IPS-15b (cell line): ENCODE results near the gene EHF.

Source experiments
- H3K27me3 ChIP-seq: one replicate; pipeline ENCODE4 v1.6.1; 2013; ENCODE audit warnings: low read length; ENCODE audit not compliant: control insufficient read depth, insufficient read depth
- H3K36me3 ChIP-seq: one replicate; pipeline ENCODE4 v1.6.1; 2013; ENCODE audit warnings: low read length; ENCODE audit not compliant: control insufficient read depth, insufficient read depth
- H3K4me1 ChIP-seq: one replicate; pipeline ENCODE4 v1.6.1; 2013; ENCODE audit warnings: mild to moderate bottlenecking, low read length; ENCODE audit not compliant: control insufficient read depth, insufficient read depth
- H3K4me3 ChIP-seq: one replicate; pipeline ENCODE4 v1.5.1; 2013; ENCODE audit warnings: low read depth, low read length
- H3K9ac ChIP-seq: one replicate; pipeline ENCODE4 v1.6.1; 2013; ENCODE audit warnings: low read depth, mild to moderate bottlenecking, low read length
- H3K9me3 ChIP-seq: one replicate; pipeline ENCODE4 v1.6.1; 2013; ENCODE audit warnings: mild to moderate bottlenecking, low read length; ENCODE audit not compliant: control insufficient read depth, insufficient read depth

EHF gene

DNA sequence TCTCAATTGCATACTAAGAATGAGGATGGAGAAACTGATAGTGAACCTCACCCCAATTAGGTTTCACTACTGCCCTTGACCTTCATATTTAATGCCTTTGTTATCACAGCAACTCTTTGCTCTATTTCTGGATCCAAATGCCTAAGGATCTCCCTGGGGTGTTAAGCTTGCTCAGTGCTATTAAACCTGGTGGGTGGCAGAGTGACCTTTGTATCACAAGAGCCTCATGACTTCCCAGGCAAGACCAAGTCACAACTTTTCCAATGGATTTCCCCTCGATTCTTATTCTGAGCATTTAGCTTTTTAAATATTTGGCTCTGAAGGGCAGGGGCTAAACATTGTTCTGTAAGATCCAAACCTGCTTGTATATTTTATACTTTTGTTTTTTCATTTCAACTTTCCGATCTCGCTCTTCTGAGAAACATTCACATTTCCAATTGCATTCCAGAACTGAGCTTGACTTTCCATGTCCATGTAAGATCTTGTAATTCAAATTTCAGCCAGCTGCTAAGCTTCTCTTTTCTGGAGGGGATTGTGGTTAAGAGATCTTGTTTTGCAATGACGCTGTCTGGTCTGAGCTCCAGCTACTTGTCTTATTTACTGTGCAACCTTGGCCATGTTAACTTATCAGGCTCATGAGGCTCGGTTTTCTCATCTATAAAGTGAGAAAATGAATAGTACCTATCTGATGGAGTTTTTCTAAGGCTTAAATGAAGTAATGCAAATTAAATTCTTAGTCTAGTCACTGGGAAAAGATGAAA lies 6.4 kb upstream of the EHF start:
- Histone ChIP-seq H3K27me3 (no peaks in the 10 kb centered on the region), H3K9ac (no peak overlapping the region), H3K9me3 (no peaks in the 10 kb centered on the region), H3K4me1 (no peaks in the 10 kb centered on the region), H3K36me3 (no peaks in the 10 kb centered on the region), H3K4me3 (no peak overlapping the region)

DNA sequence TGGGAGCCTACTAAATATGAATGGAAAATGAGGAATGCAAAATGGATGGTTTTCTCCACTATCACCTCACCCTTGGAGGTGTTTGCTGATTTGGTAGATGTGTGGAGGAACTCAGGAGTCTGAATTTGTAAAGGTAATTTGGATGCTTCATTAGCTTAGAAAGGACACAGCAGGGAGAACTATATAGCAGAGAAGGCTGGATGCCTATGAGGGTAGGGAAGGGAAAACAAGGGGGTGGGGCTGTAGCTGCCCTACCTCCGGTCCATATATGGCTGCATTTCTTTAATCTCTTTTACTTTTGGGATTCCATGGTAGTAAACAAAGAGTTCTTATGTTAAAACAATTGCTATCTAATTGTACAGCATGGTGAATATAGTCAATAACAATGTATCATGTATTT lies 4.8 kb upstream of the EHF start:
- Histone ChIP-seq H3K4me3 (no peak overlapping the region), H3K9ac (no peak overlapping the region), H3K27me3 (no peaks in the 10 kb centered on the region), H3K36me3 (no peaks in the 10 kb centered on the region), H3K9me3 (no peaks in the 10 kb centered on the region), H3K4me1 (no peaks in the 10 kb centered on the region)

DNA sequence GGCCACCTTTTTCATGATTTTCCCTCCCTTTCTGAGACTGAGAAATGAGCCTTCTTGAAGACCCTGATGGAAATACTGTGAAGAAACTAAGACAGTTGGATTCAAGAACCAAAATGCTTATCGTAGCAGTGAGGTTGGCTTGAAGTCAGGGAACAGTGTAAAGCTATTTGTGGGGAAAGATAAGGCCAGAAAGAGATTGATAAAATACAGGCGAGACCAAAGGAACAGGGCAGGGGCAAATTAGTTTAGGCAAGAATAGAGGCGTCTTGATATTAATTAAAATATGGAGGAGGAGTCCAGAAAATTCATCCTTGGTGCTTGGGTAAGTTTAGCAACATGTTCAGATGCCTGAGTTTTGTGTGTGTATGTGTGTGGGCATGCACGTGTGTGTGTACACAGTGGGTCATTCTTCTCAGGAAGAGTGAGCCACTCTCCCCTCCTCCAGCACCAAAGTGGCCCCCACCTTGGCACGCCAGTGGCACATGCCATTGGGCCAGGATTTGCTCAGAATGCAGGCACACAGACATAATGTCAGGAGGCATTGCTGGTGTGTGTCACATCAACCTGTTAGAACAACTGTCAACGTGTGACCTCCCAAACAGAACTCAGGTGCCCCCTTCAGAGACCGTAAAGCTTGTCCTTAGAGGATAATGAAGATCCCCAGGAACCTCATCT lies 3.9 kb upstream of the EHF start:
- Histone ChIP-seq H3K27me3 (no peaks in the 10 kb centered on the region), H3K9me3 (no peaks in the 10 kb centered on the region), H3K36me3 (no peaks in the 10 kb centered on the region), H3K4me1 (no peaks in the 10 kb centered on the region), H3K4me3 (no peak overlapping the region), H3K9ac (no peak overlapping the region)

DNA sequence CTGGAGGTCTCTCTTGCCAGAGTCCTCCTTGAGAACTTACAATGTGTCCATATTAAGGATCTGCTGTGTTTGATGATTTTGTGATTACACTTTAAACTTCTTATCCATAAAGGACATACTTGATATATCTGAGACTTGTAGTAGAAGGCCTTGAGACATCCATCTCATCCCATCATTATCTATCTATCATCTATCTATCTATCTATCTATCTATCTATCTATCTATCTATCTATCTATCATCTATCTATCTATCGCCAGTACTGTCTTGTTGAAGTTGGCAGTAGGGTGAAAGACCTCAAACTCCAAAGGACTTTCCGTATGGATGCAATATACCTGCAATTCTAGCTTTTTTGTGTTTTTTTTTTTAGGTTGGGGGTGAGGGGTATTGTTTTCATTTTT lies 2.5 kb upstream of the EHF start:
- no peaks in the 10 kb centered on the region for H3K9me3 ChIP-seq
- H3K36me3 ChIP-seq: no peaks in the 10 kb centered on the region
- no peak overlapping the region for H3K9ac ChIP-seq
- H3K27me3 ChIP-seq: no peaks in the 10 kb centered on the region
- no peak overlapping the region for H3K4me3 ChIP-seq
- H3K4me1 ChIP-seq: no peaks in the 10 kb centered on the region

DNA sequence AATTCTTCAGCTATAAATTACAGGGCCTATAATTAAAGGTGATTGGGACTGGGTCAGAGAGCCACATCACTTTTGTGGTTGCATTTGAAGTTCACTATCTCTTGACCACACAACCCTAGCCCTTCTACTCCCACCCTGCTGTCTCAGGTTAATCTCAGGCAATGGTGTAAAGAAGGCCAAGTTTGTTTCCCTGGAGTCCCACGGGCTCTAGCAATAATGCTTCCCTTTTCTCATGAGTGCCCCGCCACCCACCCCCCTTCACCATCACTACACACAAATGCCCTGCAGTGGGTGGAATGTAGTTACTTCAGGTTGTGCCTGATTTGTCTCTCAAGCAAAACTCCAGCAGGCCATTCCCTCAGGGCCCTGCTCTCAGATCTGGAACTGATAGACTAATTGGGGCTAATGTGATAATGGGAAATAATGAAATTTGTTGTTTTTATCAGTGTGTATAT lies 1.8 kb upstream of the EHF start:
- Histone ChIP-seq H3K4me1 (no peaks in the 10 kb centered on the region), H3K4me3 (no peak overlapping the region), H3K9ac (no peak overlapping the region), H3K9me3 (no peaks in the 10 kb centered on the region), H3K27me3 (no peaks in the 10 kb centered on the region), H3K36me3 (no peaks in the 10 kb centered on the region)

DNA sequence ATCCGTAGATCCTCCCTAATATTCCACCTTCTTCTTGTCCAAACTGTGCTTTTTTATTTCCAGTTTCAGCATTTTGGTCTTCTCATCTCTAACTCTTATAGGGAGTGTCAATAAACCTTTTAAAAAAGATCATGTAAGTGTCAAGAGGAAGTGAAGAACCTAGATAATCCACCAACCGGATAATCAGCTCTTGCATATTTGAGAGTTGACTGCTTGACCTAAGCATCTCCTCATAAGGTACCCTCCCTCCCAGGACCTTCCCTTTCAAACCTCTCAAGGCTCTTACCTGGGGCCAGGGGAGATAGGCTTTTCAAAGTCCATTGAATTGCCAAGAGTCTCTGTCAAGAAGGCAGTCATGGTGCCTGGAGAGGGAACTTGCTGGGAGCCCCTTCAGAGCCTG lies 691 bp upstream of the EHF start:
- Histone ChIP-seq H3K4me1 (no peaks in the 10 kb centered on the region), H3K9ac (no peak overlapping the region), H3K4me3 (no peak overlapping the region), H3K36me3 (no peaks in the 10 kb centered on the region), H3K9me3 (no peaks in the 10 kb centered on the region), H3K27me3 (no peaks in the 10 kb centered on the region)

DNA sequence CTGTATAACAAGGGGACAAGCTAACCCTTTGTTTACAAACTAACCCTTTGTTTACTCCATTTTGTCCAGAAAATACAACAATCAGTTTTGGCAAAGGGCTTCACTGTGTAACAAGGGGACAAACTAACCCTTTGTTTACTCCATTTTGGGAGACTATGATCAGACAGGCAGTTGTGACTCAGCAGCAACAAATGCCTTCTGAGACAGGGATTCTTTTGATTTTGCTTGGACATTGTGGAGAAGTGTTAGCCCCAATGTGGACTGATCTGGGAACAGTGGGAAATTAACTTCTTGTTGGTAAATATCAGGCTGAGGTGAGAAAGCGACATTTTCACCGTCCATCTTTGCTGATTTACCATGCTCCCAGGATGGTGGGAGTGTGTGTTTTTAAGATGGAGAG lies 983 bp downstream of the EHF start:
- H3K9me3 ChIP-seq: no peaks in the 10 kb centered on the region
- no peaks in the 10 kb centered on the region for H3K4me1 ChIP-seq
- H3K27me3 ChIP-seq: no peaks in the 10 kb centered on the region
- no peak overlapping the region for H3K9ac ChIP-seq
- no peak overlapping the region for H3K4me3 ChIP-seq
- no peaks in the 10 kb centered on the region for H3K36me3 ChIP-seq

DNA sequence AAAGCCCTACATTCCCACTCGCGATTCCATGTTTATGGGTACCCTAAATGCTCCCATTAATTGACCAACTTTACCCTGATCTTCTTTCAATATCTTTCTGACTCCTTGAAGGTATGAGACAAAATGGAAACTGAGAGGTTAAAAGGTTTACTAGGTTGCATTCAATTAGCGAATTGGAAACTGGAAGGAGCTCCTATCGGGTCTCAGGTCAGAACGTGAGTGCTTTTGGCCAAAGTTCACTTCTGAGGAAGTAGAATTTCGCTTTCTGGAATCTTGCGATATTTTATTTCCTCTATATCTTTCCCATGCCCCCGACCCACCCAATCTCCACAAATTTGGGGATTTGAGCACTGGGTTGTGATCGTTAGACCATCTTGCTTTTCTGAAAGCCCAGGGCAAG lies 2.6 kb downstream of the EHF start:
- no peak overlapping the region for H3K9ac ChIP-seq
- H3K27me3 ChIP-seq: no peaks in the 10 kb centered on the region
- no peaks in the 10 kb centered on the region for H3K9me3 ChIP-seq
- no peak overlapping the region for H3K4me3 ChIP-seq
- no peaks in the 10 kb centered on the region for H3K36me3 ChIP-seq
- H3K4me1 ChIP-seq: no peaks in the 10 kb centered on the region

DNA sequence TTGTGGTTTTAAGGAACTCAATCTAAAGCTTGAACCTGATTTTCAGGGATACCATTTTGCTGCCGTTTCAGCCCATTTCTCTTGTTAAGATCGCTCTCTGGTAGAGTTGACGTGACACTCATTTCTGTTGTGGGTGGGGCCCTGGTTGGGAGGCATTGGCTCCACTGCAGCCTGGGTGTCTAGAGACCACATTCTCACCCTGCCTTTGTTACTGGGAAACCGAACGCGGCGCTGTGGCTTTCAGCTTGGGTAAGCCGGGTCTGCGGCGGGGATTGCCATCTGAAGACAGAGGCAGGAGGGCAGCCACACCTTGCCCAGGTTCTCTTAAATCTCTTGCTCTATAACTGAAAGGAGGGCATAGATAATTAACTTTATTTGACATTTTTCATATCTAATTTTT lies 3.2 kb downstream of the EHF start:
- H3K27me3 ChIP-seq: no peaks in the 10 kb centered on the region
- H3K9ac ChIP-seq: no peak overlapping the region
- H3K36me3 ChIP-seq: no peaks in the 10 kb centered on the region
- H3K9me3 ChIP-seq: no peaks in the 10 kb centered on the region
- no peak overlapping the region for H3K4me3 ChIP-seq
- H3K4me1 ChIP-seq: no peaks in the 10 kb centered on the region

DNA sequence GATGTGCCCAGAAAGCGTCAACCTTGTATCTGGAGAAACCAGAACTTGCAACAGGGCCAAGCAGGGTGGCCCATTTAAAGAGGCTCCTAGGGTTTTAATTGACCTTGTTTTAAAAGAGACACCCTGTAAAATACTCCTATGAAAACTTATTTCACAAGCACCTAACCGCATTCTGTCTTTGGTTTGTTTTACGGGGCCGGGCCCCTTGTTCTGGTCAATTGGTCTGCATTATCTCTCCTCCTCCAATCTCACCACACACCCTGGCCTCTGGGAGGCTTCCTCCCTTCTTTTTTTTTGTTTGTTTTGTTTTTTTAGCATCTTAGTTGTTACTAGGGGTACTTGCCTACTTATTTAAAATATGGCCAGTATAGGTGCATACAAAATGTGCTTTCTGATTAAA lies 4.7 kb downstream of the EHF start:
- Histone ChIP-seq H3K36me3 (no peaks in the 10 kb centered on the region), H3K4me1 (no peaks in the 10 kb centered on the region), H3K27me3 (no peaks in the 10 kb centered on the region), H3K9me3 (no peaks in the 10 kb centered on the region), H3K4me3 (no peak overlapping the region), H3K9ac (no peak overlapping the region)

DNA sequence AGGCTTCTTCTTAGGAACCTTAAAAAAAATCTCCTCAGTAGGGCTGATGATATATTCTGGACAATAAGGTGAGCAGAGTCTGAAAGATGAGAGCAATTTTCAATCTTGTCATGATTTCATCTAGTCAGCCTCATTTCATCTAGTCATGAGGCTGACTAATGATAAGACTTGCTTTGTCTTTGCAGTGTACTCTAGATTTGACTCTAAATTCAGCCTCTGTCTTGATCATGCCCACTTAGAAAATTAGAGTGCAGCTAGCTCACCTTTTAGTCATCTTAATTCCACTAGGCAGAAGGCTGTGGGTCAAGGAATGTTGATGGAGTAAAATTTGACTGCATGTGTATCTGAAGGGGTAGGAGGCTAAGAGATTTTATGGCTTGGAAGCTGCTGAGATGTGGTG lies 5.5 kb downstream of the EHF start:
- Histone ChIP-seq H3K9me3 (no peaks in the 10 kb centered on the region), H3K9ac (no peak overlapping the region), H3K4me3 (no peak overlapping the region), H3K36me3 (no peaks in the 10 kb centered on the region), H3K27me3 (no peaks in the 10 kb centered on the region), H3K4me1 (no peaks in the 10 kb centered on the region)

DNA sequence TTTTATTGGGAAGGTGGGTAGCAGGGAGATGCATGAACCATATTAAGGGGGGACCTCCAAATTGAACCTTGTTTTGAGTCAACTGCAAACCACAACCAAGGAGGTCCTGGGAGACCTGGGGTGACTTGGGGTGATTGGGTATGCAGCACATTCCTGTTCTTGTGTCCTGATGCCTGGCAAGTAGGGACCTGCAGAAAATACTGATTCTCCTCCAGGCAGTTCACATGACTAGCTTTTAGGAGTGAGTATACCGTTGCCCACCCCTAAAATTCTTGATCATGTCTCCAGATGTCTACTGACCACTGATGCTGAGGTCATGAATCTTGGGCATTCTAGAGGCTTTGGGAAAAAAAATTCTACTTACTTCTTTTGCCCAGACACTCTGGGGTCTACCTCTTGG lies 6.3 kb downstream of the EHF start:
- no peaks in the 10 kb centered on the region for H3K4me1 ChIP-seq

More for the DNA sequence above, 6.3 kb downstream of the EHF start:
- Histone ChIP-seq H3K9ac (no peak overlapping the region), H3K9me3 (no peaks in the 10 kb centered on the region), H3K36me3 (no peaks in the 10 kb centered on the region), H3K27me3 (no peaks in the 10 kb centered on the region), H3K4me3 (no peak overlapping the region)
